Spleen (tissue), 7 donors: ENCODE results near the gene TEX261.

Experiments used
- POLR2A ChIP-seq, 3 donors: fragments of 450-650 bp; IDR thresholded peaks; one replicate each; pipeline ENCODE4 v1.5.1; 2017; ENCODE audit warnings: antibody characterized with exemption in 3 of 3, mild to moderate bottlenecking in 1 of 3
- POLR2AphosphoS5 ChIP-seq, 3 donors: sonication (generic); formaldehyde crosslinking; IDR thresholded peaks; one replicate each; pipeline ENCODE4 v1.5.1; 2017; ENCODE audit warnings: antibody characterized with exemption in 3 of 3
- TF ChIP-seq, protein P1 (sequence below), 11 experiments: fragments of 200-600 bp in 7 of 11; fragments of 450-650 bp in 4 of 11; sonication (generic) in 4 of 11; IDR thresholded peaks in 8 of 11; conservative IDR thresholded peaks in 3 of 11; 1 replicate in 7 of 11; 2 replicates in 4 of 11; pipeline versions ENCODE4 v1.4.0 to v1.8.0; 2016 to 2021; ENCODE audit warnings: antibody characterized with exemption in 11 of 11, inconsistent platforms in 4 of 11, mild to moderate bottlenecking in 1 of 11
- donor health status: DM: no; HTN: no; CAD: no; lungs with moderate emphysema.
- donor health status: DM: no; HTN: no; CAD: no.
- donor health status: DM: no; HTN: no; CAD: no.

DNA sequence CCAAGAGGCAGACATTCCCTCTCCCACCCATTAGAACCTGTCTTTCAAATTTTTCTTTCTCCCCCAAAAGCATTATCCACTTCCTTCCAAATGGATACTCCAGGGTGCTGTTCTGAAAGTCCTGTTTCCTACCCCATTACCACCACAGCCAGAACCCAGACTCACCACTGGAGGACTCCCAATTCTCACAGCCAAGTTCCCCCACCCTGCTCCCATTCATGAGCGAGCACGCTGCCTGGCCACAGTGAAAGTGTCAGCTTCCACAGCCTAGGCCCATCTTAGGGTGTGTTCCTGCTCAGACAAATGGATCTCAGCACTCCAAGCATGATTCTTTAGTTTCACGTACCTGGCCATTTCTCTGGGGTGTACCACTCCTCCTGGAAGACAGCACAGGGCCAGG, 20.1 kb downstream of the TEX261 start:
- no peak for TF ChIP-seq POLR2AphosphoS5 (IDR thresholded peaks at IDR 0.05)
- TF ChIP-seq, protein P1, sequence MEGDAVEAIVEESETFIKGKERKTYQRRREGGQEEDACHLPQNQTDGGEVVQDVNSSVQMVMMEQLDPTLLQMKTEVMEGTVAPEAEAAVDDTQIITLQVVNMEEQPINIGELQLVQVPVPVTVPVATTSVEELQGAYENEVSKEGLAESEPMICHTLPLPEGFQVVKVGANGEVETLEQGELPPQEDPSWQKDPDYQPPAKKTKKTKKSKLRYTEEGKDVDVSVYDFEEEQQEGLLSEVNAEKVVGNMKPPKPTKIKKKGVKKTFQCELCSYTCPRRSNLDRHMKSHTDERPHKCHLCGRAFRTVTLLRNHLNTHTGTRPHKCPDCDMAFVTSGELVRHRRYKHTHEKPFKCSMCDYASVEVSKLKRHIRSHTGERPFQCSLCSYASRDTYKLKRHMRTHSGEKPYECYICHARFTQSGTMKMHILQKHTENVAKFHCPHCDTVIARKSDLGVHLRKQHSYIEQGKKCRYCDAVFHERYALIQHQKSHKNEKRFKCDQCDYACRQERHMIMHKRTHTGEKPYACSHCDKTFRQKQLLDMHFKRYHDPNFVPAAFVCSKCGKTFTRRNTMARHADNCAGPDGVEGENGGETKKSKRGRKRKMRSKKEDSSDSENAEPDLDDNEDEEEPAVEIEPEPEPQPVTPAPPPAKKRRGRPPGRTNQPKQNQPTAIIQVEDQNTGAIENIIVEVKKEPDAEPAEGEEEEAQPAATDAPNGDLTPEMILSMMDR (IDR thresholded peaks at IDR 0.05 in 8 of 11, conservative IDR thresholded peaks at IDR 0.05 in 3 of 11), result no peak
- TF ChIP-seq POLR2A (IDR thresholded peaks at IDR 0.05), result no peak
